ENCODE results near the gene FMN2.
"Not testable (repeated sequence)": the region's sequence is repeated elsewhere in the genome, so short reads cannot be mapped to it uniquely, and the experiment has no call there.

FMN2 gene

DNA sequence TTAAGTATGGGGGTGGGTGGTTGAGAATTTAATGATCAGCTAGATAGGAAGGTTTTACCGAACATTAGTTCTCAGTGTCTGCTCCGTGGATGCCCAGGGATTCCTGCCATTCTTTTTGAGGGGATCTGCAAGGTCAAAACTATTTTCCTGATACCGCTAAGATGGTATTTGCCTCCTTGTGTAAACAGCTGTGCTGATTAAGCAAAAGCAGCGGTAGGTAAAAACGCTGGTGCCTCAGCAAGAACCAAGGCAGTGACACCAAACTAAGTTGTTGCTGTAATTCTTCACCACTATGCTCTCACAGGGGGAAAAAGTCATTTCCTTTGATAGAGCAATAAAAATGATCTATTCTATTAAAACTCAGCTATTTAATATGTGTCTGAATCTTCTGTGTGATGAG lies 229.0 kb downstream of the FMN2 start:
- no peak for DNase-seq

- no peak for DNase-seq
These were observed 231.3 kb downstream of the FMN2 start for GRCh38 chr1:240322943-240323342.

- DNase-seq = not testable (repeated sequence)
These were observed 236.7 kb downstream of the FMN2 start for GRCh38 chr1:240328382-240328781.

DNA sequence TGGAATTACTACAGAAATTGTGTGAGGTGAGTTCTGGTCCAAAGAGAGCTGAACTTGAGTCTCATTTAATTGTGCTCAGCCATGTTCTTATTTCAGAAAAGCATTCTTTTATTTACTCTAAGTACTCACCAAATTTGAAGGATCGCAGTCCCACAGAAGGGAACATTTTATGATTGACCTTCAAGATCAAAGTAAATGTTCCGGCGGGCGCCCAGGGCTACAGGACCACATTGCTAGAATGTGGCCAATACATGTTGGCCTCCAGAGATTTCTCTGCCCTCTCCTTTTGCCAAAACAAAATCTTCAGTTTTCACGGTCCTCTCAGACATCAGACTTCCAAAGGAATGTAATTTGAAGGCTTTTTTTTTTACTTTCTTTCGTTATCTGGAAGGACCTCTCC lies 237.8 kb downstream of the FMN2 start:
- DNase-seq = no peak

- DNase-seq = no peak
These were observed 241.0 kb downstream of the FMN2 start for GRCh38 chr1:240332672-240333071.

- no peak for DNase-seq
These were observed 246.1 kb downstream of the FMN2 start for GRCh38 chr1:240337781-240338180.

DNA sequence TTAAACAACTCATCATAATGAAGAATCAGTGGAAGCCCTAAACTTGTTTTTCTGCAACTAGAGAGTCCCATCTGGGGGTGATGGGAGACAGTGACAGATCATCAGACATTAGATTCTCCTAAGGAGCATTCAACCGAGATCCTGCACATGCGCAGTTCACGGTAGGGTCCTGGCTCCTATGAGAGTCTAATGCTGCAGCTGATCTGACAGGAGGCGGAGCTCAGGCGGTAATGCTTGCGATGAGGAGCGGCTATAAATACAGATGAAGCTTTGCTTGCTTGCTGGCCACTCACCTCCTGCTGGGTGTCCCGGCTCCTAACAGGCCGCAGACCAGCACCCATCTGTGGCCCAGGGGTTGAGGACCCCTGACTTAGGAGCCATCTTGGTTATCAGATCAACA lies 247.2 kb downstream of the FMN2 start:
- DNase-seq = no peak

DNA sequence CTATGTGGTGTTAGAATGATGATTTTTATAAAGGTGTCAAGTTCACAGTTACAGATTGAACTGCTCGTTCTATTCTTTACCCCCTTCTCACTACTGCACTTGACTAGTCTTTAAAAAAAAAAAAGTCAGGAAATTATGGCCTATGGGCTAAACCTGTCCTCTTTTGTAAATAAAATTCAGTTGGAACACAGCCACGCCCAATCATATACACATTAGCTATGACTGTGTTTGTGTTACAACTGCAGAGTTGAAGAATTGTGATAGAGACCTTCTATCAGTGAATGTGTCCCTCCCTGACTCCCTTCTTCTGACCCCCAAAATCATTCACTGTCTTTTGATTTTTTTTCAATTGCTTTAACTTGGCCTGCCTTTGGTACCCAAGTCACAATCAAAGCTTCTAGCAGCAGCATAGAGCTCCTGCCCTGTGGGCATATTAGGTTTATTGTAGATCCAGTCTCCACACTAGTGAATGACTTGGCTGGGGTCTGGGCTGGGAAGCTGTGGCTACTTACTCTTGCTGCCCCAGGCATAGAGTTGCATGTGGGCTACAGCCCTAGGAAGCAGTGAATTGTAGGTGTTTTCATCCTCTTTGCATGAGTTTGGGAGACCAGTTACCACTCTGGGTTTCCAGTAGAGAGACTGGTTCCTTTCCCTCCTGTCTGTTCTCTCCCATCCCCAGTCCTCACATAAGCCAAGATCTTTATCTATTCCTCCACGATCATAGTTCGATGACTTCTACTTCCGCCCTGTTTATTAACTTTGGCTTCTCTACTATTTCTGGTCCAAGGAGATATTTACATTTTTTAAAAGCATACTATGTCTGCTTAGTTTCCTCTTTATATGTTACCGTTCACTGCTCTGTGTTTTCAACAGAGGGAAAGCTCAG lies 249.9 kb downstream of the FMN2 start:
- DNase-seq = no peak

DNA sequence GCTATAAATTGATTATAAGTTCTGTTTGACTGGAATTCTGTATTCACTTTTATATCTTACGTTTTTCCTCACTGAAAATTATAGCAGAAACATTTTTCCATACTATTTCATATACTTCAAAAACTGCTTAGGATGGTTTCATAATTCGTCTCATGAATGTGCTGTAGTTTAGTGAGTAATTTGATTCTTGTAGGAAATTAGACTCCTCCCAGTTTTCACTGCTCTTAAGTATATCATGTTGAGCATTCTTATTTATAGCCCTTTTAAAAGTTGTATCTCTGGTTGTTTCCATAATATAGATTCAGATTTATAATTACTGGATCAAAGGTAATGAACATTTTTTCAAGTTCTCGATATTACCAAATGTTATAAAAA lies 250.6 kb downstream of the FMN2 start:
- no peak for DNase-seq

DNA sequence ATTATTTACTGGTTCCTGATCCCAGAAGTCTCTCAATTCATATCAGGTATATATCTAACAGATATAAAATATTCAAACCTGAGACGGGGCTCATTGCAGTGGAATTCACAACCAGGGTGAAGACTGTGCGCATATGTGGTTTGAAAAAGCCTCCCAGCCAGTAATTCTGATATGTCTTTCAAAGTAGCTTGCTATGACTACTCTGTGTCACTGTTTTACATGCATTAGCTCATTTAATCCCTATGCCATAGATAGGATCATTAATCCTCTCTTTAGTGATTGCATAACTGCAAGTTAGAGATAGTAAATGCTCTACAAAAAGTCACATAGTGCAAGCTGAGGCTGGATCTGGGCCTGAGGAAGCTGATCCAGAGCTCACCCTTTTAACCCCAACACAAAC lies 251.4 kb downstream of the FMN2 start:
- no peak for DNase-seq

GRCh38 chr1:240343966-240344365 lies 252.3 kb downstream of the FMN2 start:
- no peak for DNase-seq

- DNase-seq = no peak
These were observed 253.2 kb downstream of the FMN2 start for GRCh38 chr1:240344918-240345317.

DNA sequence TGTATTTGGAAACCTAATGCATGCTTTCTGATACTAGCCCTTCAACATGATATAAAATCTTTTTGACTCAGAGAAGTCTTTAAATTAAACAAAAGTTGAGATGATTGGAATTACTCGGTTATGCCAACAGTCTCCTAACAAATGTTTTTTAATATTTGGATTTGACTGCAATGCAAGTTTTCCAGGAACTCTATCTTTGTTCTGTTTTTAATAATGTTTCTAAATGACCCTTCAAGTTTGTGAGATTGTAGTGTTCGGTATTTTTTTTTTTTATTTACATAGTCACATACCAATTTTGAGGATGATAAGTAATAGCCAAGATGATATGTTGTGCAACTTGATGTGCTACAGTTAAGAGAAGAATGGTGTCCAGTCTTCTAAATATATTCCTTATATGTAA lies 258.0 kb downstream of the FMN2 start:
- no peak for DNase-seq

DNA sequence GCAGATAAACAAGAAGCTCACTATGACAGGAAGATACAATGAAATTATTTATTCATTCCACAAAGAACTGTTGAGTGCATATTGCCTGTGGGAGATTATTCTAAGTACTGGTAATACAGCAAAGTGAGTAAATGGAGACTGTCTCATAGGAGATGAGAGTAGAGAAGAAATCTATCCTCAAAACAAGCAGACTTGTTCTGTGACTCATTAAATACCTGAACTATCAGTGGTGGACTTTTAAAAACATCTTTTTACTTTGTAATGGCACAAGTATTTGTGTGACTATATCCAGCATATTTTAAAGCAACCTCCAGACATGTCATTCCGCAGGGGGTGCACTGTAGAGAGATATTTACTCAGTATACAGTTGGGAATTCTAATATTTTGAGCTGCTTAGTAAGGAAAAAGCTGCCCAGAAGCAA lies 259.2 kb downstream of the FMN2 start:
- DNase-seq = no peak

DNA sequence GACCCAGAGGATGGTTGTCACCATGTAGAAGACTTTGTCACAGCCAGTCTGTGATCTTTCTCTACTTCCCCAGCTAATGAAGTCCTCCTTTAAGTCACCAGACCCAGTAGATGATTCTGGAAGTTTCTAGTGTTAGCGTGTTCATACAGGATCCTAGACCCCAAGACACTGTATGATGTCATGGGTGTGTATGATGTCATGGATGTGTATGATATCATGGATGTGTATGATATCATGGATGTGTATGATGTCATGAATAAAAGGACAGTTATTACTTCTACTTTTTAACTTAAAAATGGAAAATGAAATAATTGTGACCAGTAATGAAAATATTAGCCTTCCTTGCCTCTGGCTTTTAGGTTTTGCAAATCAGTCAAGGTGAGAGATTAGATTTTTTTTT lies 260.0 kb downstream of the FMN2 start:
- no peak for DNase-seq

- DNase-seq = no peak
These were observed 261.1 kb downstream of the FMN2 start for GRCh38 chr1:240352769-240353168.

DNA sequence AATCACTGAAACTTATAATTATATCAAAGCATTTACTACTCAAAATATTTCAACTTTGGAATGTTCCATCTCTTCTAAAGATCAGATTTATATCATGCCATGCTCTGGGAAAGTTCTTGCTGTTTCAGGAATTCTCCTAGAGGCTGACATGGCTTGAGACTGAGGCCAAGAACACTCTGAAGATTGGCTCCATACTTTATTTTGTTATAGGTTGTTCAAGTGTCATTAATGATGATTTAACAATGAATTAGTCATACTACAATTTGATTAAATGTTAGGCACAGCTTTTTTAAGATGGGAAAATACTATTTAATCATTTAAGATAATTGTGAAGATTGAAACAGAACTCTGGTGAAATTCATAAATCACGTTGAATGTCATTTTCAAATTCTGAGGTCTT lies 264.9 kb downstream of the FMN2 start:
- no peak for DNase-seq

DNA sequence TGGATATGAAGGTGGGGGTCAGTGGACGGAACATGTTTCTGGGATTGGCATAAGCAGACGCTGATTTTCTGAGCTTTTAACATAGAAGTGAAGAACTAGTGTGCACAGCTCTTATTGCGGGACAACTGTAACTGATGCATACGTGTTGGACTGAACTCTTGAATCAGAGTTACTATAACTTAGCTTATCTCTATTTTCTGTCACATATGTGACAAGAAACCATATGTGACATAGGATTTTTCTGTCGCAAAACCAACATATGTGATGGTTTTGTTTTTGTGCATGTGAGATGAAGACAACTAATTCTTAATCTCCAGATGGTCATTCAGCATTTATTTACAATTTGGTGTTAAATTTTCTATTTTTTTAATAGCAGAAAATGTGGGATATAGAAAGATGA lies 270.4 kb downstream of the FMN2 start:
- no peak for DNase-seq

DNA sequence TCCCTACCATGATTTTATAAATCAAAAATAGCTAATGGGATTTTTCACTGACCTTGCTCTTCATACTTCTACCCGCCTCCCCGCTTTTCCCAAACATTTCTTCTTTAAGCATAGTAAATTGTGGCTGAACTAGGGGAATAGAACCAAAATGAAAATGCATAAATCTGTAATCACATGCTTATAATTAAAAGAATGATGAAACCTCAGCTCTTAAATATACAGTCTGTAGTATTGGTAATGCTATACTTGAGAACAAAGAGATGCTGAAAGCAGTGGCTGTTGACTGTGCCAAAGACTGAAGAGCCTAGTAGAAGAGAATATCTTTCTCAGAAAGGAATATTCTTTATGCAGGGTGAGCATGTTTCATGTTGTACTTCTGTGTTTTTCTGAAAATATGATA lies 271.1 kb downstream of the FMN2 start:
- no peak for DNase-seq

DNA sequence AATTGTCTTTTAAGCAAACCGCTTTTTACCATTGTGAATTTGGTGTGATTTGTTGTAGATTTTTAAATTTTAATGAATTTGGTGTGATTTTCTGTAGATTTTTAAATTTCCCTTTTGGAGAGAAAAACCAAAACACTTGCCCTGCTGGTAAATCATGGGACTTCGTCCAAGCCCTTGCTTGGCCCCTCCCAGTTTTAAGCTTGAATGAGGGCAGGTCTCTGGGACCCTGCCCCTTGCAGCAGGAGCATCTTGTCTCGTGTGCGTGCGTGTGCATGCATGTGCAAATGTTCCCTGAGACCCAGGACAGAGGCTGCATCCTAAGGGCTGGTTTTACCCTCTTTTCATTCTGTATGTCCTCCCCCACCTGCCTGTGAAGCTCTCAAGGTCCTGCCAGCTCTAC lies 271.6 kb downstream of the FMN2 start:
- DNase-seq = no peak

DNA sequence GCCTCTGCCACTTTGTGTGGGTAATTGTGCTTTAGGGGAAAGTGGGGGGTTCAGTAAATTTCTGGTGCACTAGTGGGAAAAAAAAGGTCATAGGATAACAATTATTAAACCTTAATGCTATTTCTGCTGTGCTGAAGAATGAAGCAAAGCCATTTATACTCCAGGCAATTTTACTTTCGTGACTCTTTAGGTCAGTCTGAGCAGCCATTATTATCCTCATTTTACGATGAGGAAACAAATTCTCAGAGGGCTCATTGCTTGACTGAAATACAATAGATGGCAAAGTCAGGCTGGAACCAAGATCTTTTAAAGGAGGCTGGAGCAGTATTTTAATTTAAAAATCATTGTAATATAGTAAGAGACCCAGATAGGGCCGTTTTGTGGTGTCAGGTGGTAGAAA lies 272.2 kb downstream of the FMN2 start:
- DNase-seq = no peak

GRCh38 chr1:240366636-240367035 lies 275.0 kb downstream of the FMN2 start:
- DNase-seq = no peak

GRCh38 chr1:240385551-240385950 lies 293.9 kb downstream of the FMN2 start:
- no peak for DNase-seq

DNA sequence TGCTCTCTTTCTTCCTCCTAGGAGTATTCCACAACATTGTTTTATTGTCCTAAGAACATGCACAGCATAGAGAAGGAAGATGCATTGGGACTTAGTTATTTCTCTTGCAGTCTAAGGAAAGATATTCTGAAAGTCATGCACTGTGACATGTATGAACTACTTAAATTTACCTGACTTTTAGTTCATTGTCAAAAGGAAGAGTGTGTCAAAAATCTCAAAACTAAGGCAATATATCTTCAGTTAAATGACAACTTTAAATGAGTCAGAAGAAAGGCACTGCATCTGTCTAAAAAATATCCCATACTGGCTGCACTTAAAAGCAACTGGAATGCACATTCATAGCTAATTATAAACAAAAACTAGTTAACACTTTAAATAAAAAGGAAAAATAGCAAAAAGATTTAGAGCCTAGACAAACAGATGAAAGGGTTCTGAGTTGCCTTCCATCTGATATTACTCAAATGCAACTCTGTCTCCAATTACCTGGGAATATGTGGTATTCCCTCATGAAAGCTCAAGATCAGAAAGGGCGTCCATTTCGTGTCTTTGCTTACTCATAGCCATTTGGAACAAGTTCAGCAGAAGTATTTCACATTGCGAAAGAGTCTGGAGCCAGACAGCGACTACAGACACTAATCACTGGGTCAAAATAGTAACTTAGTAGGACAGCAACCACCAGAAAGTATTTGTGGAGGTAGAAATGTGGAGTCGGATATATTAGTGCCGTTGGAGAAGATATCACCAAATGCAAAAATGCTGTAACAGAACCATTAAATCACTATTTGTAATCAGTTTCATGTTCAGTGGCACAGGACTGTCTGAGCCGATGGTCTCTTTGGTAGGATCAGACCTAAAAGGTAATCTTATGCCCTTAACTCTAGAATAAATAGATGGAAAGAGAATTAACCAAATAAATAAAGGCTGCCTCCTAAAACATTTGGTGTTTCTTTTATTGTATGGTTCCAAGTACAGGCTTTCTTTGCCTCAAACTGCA lies 294.6 kb downstream of the FMN2 start:
- no peak for DNase-seq

All from stimulated activated CD4-positive, alpha-beta T cell treated with anti-CD3 and anti-CD28 coated beads, Interleukin-4, amount 100 ng/mL, for 4 hours (primary cell).